K562 (cell line): ENCODE data around the gene CD55. TPM values are rescaled to one million over a fixed set of nuclear protein-coding genes. Genes with fewer than 3 reads are reported as not detected.
A peak's percentile ranks its signal among the peaks of the same experiment; 100 is the strongest.

Source experiments
- ARID3B ChIP-seq: fragments of 250-450 bp; sonication (Bioruptor Pico); IDR thresholded peaks from 2 replicates; pipeline ENCODE4 v1.4.0; 2020; ENCODE audit warnings: borderline replicate concordance
- BRF2 ChIP-seq: IDR thresholded peaks from 3 replicates; pipeline ENCODE4 v1.6.1; 2011; ENCODE audit warnings: borderline replicate concordance, mild to moderate bottlenecking; ENCODE audit not compliant: insufficient read length, insufficient read depth
- CBX3 ChIP-seq, 2 experiments: IDR thresholded peaks; 1 replicate in 1 of 2; 2 replicates in 1 of 2; pipeline ENCODE4 v1.6.1; 2012; ENCODE audit warnings: inconsistent platforms in 2 of 2, low read length in 2 of 2, borderline replicate concordance in 1 of 2, control low read depth in 1 of 2
- CEBPB ChIP-seq: fragments of 450-650 bp; IDR thresholded peaks from 2 replicates; pipeline ENCODE4 v1.6.1; 2016; ENCODE audit warnings: missing genetic modification characterization, missing compliant biosample characterization
- CEBPZ ChIP-seq: fragments of 150-350 bp; IDR thresholded peaks from 2 replicates; pipeline ENCODE4 v1.6.1; 2014; ENCODE audit warnings: low read depth, mild to moderate bottlenecking, low read length, borderline replicate concordance
- COPS2 ChIP-seq: fragments of 450-650 bp; conservative IDR thresholded peaks from 2 replicates; pipeline ENCODE4 v1.6.1; 2016; ENCODE audit warnings: mild to moderate bottlenecking, moderate library complexity
- CREM ChIP-seq: IDR thresholded peaks from 2 replicates; pipeline ENCODE4 v1.6.1; 2014; ENCODE audit warnings: antibody characterized with exemption, low read depth
- CSDE1 ChIP-seq, 2 experiments: fragments of 450-650 bp; IDR thresholded peaks; 2 replicates each; pipeline ENCODE4 v1.6.1; 2016; ENCODE audit warnings: mild to moderate bottlenecking in 1 of 2
- E2F1 ChIP-seq: sonication (generic); formaldehyde crosslinking; IDR thresholded peaks from 2 replicates; pipeline ENCODE4 v1.8.1; 2023; ENCODE audit warnings: mild to moderate bottlenecking, missing genetic modification reagents, moderate library complexity
- FOXA3 ChIP-seq, 2 experiments: fragments of 450-650 bp in 1 of 2; sonication (generic) in 1 of 2; formaldehyde crosslinking; IDR thresholded peaks in 1 of 2; conservative IDR thresholded peaks in 1 of 2; 2 replicates each; pipeline versions ENCODE4 v1.4.0 to v1.8.0; 2020 to 2022; ENCODE audit warnings: mild to moderate bottlenecking in 2 of 2, missing genetic modification reagents in 1 of 2
- MCM5 ChIP-seq: fragments of 450-650 bp; IDR thresholded peaks from 2 replicates; pipeline ENCODE4 v1.6.1; 2016; ENCODE audit warnings: low read depth
- MLLT1 ChIP-seq, 2 experiments: fragments of 450-650 bp; IDR thresholded peaks; 2 replicates each; pipeline ENCODE4 v1.6.1; 2016
- RBM17 ChIP-seq: fragments of 200-400 bp; formaldehyde crosslinking; IDR thresholded peaks from 2 replicates; pipeline ENCODE4 v1.6.1; 2017; ENCODE audit warnings: low read depth, mild to moderate bottlenecking, low read length, borderline replicate concordance
- RFX1 ChIP-seq: fragments of 450-650 bp; IDR thresholded peaks from 2 replicates; pipeline ENCODE4 v1.6.1; 2016; ENCODE audit warnings: mild to moderate bottlenecking, moderate library complexity
- TRIM28 ChIP-seq: fragments of 450-650 bp; IDR thresholded peaks from 2 replicates; pipeline ENCODE4 v1.6.1; 2017
- ZBED1 ChIP-seq: IDR thresholded peaks from 2 replicates; pipeline ENCODE4 v1.6.1; 2014
- ZBTB12 ChIP-seq: fragments of 250-450 bp; sonication (Bioruptor Pico); IDR thresholded peaks from 2 replicates; pipeline ENCODE4 v1.4.0; 2020
- ZNF165 ChIP-seq: fragments of 250-450 bp; sonication (Bioruptor Pico); IDR thresholded peaks from 2 replicates; pipeline ENCODE4 v1.4.0; 2020; ENCODE audit warnings: borderline replicate concordance
- ZNF239 ChIP-seq: fragments of 250-450 bp; sonication (Bioruptor Pico); IDR thresholded peaks from 2 replicates; pipeline ENCODE4 v1.4.0; 2020; ENCODE audit warnings: mild to moderate bottlenecking
- polyA plus RNA-seq, 8 experiments: library from polyadenylated mRNA; depleted of rRNA in 4 of 8; stranded (reverse) in 5 of 8; unstranded in 3 of 8; fragments of >200 nt; fragmentation: Nextera tagmentation in 2 of 8; fragmentation: Illumina TruSeq in 1 of 8; extraction: Ambion mirVana in 2 of 8; extraction: Trizol in 1 of 8; gene quantifications; 2 replicates each; pipeline versions ENCODE4 v1.2.1 to v1.2.3, GENCODE V29; 2011 to 2014; ENCODE audit warnings: inconsistent platforms in 1 of 8, missing spikeins in 1 of 8
- total RNA-seq, 7 experiments: library from RNA; depleted of rRNA in 6 of 7; stranded (reverse); fragments of >200 nt in 6 of 7; fragmentation: Illumina TruSeq in 2 of 7; extraction: Trizol in 2 of 7; gene quantifications; 2 replicates each; pipeline versions ENCODE4 v1.2.1 to v1.2.3, GENCODE V29; 2011 to 2021; ENCODE audit warnings: low replicate concordance in 1 of 7

Gene CD55
- total and polyA plus RNA-seq, 9 of the 15 experiments (the other 6 are each of a cell fraction or from before 2014, with no cell fraction given): 17.7 to 150 (median 97.0) TPM

GRCh38 chr1:207309745-207310273 lies 11.7 kb upstream of the CD55 start (continued):
- TF ChIP-seq CBX3 (IDR thresholded peaks at IDR 0.05; ENCODE audit: borderline replicate concordance in 1 of 2, low read length in 2 of 2): peak in 1 of 2 experiments; percentile 76; a peak in 1 of 3 replicates
- TF ChIP-seq MLLT1 (IDR thresholded peaks at IDR 0.05): no peak
- TF ChIP-seq CEBPZ: no peak
- TF ChIP-seq ZBTB12: no peak
- no peak for TF ChIP-seq CSDE1 (IDR thresholded peaks at IDR 0.05)
- TF ChIP-seq COPS2: no peak
- TF ChIP-seq TRIM28: 0 out of 2 replicates have a peak, but pooled peaks have one; percentile 55
- no peak for TF ChIP-seq ZNF165
- no peak for TF ChIP-seq RBM17
- TF ChIP-seq FOXA3 (CRISPR knock-in tag; conservative IDR thresholded peaks at IDR 0.05 in 1 of 2, IDR thresholded peaks at IDR 0.05 in 1 of 2): no peak
- TF ChIP-seq RFX1: peak; percentile 27; the same call in 1 of the 2 replicates
- 0 out of 2 replicates have a peak, but pooled peaks have one; percentile 13 for TF ChIP-seq ZNF239 (CRISPR knock-in tag)
- TF ChIP-seq CREM: peak; percentile 60; the same call in 1 of the 2 replicates
- TF ChIP-seq ARID3B (CRISPR knock-in tag): no peak
- TF ChIP-seq MCM5: no peak
- TF ChIP-seq ZBED1: no peak
- no peak for TF ChIP-seq BRF2
- no peak for TF ChIP-seq E2F1
- no peak for TF ChIP-seq CEBPB
